GM18858 (cell line): ENCODE measurements around the gene NUCB1.

ENCODE experiments used
- ATAC-seq: cut with Tn5 transposase; IDR thresholded peaks from one replicate; pipeline ENCODE4 v1.9.1; 2021; ENCODE audit not compliant: unreplicated experiment

The NUCB1 gene

DNA sequence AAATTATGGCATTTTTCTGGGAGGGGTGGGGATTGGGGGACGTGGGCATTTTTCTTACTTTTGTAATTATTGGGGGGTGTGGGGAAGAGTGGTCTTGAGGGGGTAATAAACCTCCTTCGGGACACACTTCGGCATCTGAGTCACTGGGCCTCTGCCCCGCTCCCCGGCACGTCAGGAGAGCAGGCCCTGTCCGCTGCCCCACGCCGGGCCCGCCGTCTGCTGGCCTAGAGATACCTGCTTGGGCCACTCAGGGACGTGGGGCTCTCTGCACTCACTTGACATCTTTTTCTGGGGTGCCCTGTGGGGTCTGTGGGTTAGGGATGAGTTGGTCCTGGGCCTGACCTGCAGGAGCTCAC lies 61.5 kb downstream of the NUCB1 start:
- no peak for ATAC-seq

DNA sequence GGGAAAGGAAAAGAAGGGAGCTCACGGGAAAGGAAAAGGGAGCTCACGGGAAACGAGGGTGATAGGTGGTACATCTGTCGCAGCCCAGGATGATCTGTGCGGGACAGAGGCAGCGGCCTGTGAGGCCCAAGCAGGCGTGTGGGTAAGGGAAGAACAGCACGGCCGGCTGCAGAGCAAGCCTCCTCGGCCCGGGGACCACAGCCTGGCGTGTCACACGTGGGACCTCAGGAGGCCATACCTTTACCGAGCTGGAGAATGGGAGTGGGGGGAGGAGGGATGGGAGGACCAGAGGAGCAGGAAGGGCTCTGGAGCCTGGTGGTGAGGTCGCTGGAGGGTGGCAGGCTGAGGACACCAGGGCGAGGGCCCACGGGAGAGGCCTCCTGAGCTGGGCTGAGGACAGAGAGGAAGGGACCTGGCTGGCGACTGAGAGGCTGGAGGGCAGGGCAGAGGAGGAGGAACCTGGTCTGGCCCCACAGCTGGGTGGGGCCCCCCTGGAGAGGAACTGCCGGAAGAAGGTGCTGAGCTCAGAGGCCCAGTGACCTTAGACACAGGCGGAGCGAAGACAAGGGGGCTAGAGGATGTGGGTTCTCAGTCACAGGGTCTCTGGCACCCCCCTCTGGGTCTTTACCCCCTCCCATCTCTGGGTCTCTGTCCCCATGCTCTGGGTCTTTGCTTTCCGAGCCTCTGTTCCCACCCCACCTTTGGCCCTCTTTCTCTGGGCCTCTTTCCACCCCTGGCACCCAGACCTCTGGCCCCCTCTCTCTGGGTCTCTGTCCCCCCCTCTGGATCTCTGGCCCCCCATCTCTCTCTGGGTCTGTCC lies 62.1 kb downstream of the NUCB1 start:
- ATAC-seq, result no peak

DNA sequence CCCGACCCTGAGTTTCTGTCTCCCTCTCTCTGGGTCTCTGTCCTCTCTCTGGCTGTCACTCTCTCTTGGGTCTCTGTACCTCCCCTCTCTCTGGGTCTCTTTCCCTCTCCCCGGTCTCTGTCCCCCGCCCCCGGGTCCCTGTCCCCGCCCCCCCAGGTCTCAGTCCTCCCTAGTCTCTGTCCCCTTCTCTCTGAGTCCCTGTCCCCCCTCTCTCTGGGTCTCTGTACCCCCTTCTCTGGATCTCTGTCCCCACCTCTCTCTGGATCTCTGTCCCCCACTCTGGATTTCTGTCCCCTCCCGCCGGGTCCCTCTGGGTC lies 62.7 kb downstream of the NUCB1 start:
- no peak for ATAC-seq

DNA sequence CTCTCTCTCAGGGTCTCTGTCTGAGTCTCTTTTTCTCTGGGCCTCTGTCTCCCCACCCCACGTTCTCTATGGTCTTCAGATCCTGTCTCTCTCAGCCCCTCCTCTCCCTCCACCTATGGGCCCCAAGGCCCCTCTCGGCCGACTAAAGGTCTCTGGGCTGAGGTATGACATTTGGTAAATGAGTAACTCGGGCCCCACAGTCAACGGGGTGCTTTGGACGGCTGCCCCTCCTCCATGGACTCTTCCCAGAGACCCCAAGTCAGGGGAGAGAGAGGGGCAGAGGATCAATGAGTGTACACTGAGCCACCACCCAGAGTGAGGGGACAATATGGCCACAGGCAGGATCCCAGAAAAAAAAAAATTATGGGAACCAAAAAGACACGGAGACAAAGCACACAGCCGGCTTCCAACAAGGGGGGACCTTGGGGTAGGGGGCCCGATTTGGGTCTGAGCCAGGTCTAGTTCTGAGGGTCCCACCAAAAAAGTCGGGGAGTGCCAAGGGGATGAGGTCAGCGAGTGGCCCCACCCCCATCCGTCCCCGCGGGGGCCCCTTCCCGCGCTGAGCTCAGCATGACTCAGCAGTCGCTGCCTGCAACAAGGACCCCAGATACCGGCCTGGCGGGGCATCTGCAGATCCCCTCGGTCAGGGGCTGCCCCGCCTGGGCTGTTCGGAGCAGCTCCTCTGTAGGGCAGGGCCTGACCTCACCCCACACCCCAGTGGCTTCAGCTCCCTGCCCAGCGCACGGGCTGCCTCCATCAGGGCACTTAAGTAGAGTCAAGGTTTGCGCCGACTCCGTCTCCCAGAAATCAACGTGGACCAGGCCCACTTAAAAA lies 63.5 kb downstream of the NUCB1 start:
- ATAC-seq, result no peak

DNA sequence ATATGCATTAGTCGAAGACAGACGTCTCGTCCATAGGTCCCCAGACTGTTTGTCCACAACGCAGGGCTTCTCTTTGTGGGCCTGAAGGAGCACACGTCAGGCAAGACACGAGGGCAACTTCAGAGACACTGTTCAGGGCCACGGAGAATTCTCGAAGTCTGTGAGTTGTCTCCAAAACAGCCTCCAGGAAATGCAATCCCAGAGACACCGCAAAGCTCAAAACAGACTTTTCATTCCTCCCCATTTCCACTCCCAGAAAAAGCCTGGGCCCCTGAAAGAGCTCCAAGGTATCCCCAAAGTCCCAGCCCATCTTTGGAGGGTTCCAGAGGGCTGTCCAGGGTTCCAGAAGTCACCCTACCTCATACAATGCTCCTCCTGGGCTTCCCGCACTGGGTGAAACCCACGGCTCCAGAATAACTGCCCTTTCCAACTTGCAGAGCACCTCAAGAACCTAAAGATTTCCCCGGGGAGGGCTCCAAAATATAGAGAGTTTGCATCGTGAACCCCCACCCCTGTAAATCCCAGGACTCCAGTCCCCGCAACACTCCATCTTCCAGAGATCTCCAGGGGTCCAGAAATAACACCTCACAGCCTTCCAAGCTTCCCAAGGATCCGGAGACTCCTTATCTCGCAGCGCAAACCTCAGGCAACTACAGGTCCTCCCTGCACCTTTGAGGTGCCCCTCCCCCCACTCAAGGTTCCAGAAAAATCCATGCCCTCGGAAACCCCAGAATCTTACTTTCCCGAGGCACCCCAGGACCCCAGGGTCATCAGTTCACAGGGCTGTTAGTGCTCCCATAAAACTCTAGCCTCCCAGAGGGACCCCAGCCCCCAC lies 64.3 kb downstream of the NUCB1 start:
- ATAC-seq, result no peak

DNA sequence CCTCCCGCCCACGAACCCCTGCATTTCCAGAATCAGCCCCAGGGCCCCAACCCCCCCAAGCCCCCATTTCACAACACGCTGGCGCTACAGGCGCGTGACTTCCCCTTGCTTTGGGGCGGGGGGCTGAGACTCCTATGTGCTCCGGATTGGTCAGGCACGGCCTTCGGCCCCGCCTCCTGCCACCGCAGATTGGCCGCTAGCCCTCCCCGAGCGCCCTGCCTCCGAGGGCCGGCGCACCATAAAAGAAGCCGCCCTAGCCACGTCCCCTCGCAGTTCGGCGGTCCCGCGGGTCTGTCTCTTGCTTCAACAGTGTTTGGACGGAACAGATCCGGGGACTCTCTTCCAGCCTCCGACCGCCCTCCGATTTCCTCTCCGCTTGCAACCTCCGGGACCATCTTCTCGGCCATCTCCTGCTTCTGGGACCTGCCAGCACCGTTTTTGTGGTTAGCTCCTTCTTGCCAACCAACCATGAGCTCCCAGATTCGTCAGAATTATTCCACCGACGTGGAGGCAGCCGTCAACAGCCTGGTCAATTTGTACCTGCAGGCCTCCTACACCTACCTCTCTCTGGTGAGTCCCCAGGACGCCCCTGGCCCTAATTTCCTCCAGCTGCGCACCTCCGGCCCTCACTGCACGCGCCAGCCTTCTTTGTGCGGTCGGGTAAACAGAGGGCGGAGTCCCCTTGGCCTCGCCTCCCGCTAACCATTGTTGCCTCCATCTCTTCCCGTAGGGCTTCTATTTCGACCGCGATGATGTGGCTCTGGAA lies 65.1 kb downstream of the NUCB1 start, which contains the start of gene FTL:
Gene FTL (plus strand): TSS at position 270 of the 766 bp plus-strand sequence. CDS start 199 bp downstream, at position 469.
- peak; percentile 42 for ATAC-seq

DNA sequence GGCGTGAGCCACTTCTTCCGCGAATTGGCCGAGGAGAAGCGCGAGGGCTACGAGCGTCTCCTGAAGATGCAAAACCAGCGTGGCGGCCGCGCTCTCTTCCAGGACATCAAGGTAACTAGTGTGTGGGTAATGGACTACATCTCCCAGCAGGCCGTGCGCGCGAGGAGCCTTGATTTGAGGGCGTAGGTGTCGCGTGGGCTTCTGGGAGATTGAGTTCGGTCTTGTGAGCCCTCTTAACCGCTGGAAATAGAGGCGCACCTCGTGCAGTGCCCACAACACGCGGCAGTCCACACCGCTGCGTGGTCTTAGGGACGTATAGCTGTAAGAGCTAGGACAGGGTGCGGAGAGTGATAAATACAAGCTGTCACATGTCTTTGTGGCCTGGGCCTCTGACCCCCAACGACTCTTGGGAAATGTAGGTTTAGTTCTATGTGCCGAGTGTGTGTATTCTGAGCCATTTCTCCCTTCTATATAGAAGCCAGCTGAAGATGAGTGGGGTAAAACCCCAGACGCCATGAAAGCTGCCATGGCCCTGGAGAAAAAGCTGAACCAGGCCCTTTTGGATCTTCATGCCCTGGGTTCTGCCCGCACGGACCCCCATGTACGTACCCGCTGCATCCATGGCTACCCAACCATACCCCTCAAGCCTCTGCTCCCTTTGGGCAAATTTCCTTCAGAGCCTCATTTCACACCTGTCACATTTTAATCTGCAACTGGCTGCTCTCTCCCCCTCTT lies 65.9 kb downstream of the NUCB1 start:
- ATAC-seq, result peak; percentile 16

DNA sequence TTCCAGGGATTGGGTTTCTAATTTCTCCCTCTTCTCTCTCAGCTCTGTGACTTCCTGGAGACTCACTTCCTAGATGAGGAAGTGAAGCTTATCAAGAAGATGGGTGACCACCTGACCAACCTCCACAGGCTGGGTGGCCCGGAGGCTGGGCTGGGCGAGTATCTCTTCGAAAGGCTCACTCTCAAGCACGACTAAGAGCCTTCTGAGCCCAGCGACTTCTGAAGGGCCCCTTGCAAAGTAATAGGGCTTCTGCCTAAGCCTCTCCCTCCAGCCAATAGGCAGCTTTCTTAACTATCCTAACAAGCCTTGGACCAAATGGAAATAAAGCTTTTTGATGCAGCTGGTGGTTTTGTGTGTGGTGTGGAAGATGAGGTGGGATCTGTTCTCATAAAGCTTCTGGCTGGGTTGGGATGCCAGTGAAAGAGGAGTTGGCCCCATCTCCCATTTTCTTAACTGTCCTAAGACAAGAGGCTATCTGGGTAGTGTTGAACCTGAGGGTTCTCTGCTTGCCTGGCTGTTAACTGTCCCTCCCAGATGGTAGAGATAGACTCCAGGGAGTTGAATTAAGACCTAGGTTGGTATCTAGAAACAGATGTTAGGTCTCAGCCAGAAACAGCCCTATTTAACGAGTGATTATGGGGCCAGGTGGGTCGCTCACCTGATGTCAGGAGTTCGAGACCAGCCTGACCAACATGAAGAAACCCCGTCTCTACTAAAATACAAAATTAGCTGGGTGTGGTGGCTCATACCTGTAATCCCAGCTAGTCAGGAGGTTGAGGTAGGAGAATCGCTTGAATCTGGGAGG lies 66.6 kb downstream of the NUCB1 start:
- ATAC-seq, result no peak

DNA sequence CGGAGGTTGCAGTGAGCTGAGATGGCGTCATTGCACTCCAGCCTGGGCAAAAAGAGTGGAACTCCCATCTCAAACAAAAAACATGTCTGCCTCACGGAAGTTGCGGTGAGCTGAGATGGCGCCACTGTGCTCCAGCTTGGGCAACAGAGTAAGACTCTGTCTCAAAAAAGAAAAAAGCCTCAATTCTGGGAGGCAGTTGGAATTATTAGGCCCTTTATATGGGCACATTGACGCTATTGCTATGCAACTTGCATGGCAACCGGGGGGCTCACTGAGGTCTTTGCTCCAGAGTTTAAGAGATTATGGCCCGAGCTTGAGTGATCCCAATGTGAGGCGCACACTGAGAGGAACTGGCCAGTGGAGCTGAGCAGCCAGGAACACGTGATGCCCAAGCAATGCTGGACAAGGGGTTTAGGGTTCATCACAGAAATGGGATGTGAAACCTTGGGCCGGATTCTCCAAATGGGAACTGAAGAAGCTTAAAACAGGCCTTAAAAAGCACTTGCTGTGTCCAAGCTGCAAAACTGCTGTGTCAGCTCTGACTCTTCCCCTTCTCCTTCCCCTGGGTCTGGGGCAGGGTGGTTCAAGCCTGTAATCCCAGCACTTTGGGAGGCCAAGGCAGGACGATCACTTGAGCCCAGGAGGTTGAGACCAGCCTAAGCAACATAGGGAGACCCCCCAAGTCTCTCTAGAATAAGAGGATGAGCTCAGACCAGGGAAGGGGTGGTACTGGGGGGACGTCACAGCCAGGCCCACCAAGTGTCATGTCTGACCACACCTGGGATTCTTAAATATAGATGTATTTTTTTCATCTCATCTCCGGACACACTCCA lies 67.5 kb downstream of the NUCB1 start:
- ATAC-seq, result no peak

DNA sequence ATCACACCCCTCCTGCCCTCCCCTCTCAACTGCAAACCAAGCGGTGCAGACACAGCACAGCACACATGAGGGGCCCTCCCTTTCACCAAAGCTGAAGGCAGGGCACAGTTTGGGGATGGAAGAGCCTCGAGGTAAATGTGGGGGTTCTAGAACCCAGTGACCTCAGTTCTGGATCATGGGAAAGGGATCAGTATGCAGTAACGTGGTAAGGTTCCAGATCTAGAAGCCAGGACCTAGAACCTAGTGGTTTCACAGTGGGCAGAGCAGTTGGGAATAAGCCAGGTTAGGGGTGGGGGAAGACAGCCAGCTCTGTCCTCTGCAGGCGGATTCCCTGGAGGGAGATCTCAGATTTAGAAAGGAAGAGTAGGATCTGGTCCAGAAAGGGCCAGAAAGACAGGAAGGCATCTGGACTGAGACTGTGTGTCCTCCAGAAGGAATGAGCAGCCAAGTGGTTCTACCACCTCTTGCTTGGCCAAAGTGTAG lies 68.1 kb downstream of the NUCB1 start:
- no peak for ATAC-seq

DNA sequence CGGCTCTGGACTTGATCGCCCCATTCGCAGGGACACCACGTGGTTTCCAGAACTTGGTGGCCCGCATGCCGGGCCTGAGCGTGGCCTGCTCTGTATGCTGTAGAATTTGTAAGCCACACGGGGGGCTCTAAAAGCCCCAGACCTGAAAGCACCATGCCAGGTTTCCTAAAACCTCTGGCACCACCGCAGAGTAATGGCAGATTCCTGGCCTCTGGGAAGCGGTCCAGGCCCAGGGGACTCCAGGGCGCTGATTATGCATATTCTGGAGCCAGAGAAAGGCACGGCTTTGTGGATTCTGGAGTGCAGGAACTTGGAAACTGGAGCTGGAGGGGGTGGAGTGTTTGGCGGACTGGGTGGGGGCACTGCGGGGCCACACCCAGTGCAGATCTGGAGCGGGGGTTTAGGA lies 68.7 kb downstream of the NUCB1 start:
- ATAC-seq, result no peak

DNA sequence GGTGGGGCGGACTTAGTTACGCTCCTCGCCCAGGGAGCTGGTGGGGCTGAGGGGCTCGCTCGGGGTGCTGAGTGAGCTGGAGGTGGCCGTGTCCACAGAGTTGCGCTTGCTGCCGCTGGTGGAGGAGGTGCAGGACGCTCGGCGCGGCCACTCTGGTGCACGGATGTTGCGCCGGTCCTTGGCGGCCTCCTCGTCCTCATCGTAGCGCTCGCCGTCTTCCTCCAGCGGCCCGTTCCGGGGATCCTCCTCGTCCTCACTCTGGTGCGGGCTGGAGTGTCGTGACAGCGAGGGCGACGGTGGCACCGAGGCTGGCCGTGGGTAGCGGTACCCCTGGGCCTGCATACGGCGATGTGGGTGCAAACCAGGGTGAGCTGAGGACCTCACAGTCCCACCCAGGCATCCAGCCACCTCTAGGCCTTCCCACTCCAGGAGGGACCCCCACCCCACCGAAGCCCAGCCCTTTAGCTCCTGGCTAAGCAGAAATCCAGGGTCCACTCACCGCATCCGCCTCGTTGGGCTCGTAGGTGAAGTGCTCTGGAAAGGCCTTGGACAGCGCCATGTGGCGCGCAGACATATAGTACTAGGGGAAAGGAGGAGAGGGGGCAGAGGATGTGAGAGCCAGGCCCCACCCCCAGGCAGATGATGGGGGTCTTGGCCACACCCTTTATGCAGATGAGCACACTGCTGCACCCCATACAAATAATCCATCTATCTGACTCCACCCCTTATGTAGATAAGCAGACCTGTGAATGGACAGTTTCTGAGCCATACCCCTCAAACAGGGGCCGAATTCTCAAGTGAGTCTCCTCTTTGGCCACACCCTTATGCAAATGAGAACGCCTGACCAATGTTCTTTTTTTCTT lies 69.4 kb downstream of the NUCB1 start:
- no peak for ATAC-seq

DNA sequence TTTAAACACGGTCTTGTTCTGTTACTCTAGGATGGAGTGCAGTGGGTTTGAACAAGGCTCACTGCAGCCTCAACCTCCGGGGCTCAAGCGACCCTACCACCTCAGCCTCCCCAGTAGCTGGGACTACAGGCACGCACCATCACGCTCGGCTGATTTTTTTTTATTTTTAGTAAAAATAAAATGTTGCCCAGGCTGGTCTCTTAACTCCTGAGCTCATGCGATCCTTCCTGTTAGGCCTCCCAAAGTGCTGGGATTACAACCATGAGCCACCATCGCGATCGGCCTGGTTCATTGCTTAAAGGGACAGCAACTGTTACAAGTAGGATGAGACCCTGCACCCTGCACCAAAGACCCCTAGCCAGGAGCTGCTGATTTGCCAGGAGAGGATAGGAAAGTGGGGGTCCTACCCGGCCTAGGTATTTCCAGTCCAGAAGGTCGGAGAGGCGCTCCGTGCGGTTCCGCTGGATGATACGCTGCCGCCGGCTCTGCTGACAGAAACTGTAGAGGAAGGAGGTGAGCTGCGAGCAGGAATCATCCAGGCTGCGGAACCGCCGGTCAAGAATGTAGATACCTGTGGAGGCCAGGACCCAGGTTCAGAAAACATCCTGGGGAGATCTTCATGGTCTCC lies 70.1 kb downstream of the NUCB1 start:
- no peak for ATAC-seq

DNA sequence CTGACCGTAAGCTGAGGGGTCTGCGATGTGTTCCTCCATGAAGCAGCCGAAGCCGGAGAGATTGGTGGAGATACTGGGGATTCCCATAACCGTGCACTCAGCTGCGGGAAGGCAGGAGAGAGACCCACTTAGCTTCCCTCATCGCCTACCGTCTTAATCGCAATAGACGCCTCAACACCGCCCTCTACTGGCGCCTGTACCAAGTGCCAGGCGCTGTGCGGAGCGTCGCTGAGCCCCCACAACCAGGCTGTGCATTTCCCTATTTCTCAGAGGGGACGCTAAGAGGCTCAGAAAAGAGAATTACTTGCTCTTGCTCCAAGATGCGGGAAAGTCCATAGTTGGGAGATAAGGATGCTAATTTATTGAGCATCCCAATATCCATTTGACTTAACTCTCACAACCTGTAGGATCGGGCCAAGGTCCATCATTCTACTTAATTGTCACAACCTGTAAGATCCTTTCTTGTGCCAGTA lies 70.8 kb downstream of the NUCB1 start:
- ATAC-seq, result no peak
